Activated CD8-positive, alpha-beta memory T cell treated with anti-CD3 and anti-CD28 coated beads, Interleukin-2, amount 10 ng/mL, durations not matched to agents 7 days and 5 days (primary cell): ENCODE results near the gene GALK2. TPM values are rescaled to one million over a fixed set of nuclear protein-coding genes. Genes with fewer than 3 reads are reported as not detected.
"Not testable (repeated sequence)": the region's sequence is repeated elsewhere in the genome, so short reads cannot be mapped to it uniquely, and the experiment has no call there.

Experiments
- ATAC-seq: fragments of 150-1000 bp; cut with Tn5 transposase; one replicate; pipeline ENCODE4 v1.10.0; 2021; ENCODE audit warnings: moderate library complexity
- CTCF ChIA-PET: fragments of 350-600 bp; sonication (Branson Sonifier 250); formaldehyde crosslinking; loops from one replicate; lab custom pipeline; 2021; ENCODE audit warnings: antibody characterized with exemption; lab: Charles Lee
- DNase-seq: peaks from one replicate; pipeline ENCODE4 v3.0.0-alpha.2; 2020
- H3K27ac Mint-ChIP-seq: one replicate; pipeline ENCODE4 v1.8.0; 2021; ENCODE audit warnings: mild to moderate bottlenecking, mixed read lengths
- H3K27me3 Mint-ChIP-seq: one replicate; pipeline ENCODE4 v1.8.0; 2021; ENCODE audit warnings: mixed read lengths
- H3K36me3 Mint-ChIP-seq: one replicate; pipeline ENCODE4 v1.8.0; 2021; ENCODE audit warnings: mild to moderate bottlenecking, mixed read lengths
- H3K4me1 Mint-ChIP-seq: one replicate; pipeline ENCODE4 v1.8.0; 2021; ENCODE audit warnings: mixed read lengths
- H3K4me3 Mint-ChIP-seq: one replicate; pipeline ENCODE4 v1.8.0; 2021; ENCODE audit warnings: mild to moderate bottlenecking, moderate library complexity, mixed read lengths
- H3K9me3 Mint-ChIP-seq: one replicate; pipeline ENCODE4 v1.8.0; 2022; ENCODE audit warnings: low read depth, mixed read lengths
- total RNA-seq, 2 experiments: library from RNA; stranded (reverse); gene quantifications; one replicate each; pipeline ENCODE4 v1.2.3, GENCODE V29; 2021

Gene GALK2
- total RNA-seq, 2 experiments from 2014 or later, result 27.0 to 30.9 TPM

DNA sequence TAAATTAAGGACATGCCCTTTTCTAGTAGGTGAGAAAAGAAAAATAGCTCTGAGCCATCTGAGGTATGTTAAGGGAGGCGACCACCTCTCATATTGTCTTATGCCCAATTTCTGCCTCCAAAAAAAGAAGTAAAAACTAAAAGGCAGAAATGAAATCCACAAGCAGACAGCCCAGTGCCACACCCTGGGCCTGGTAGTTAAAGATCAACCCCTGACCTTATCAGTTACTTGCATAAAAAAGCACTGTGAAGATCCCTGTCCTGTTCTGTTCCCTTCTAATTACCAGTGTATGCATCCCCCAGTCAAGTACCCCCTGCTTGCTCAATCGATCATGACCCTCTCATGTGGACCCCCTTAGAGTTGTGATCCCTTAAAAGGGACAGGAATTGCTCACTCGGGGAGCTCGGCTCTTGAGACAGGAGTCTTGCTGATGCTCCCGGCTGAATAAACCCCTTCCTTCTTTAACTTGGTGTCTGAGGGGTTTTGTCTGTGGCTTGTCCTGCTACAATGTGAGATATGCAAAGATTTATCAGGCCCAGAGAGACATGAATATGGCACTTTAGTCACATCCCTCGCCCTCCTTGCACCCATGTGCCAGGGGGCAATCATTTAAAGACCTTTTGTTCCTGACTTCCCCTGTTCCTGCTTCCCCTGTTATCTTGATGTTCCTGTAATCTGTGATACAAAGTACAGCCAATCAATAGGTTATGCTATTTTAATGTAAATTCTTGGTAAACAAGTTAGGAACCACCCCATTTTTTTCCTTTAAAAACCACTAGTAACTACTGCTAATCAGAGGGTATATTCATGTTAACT, 5.7 kb downstream of the GALK2 start:
- DNase-seq, ATAC-seq, H3K9me3 Mint-ChIP-seq, H3K27me3 Mint-ChIP-seq, H3K4me3 Mint-ChIP-seq, H3K27ac Mint-ChIP-seq, CTCF ChIA-PET: not testable (repeated sequence)
- Mint-ChIP-seq H3K36me3 (peaks cover 14% of the 10 kb centered on the region), H3K4me1 (peaks cover 22% of the 10 kb centered on the region)

DNA sequence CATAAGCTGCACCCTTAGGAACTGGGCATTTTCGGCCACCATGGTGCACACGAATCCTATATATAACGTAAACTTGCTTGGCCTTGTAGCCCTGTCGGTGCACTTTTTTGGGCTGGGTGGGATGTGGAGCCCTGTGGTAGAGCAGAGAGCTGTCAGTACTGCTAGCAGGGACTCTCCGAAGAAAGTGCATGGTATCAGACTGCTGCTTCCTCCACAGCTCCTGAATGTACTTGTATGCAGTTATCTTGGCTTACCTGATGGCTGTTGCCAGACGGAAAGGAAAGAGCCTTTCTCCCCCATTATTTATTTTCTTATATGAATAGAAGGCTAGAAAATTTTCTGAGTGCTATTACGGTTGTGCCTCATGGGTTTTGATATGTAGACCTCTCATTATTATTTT, 8.4 kb downstream of the GALK2 start:
- no peak overlapping the region for H3K27ac Mint-ChIP-seq
- peaks cover 17% of the 10 kb centered on the region for H3K36me3 Mint-ChIP-seq
- H3K9me3 Mint-ChIP-seq, result no peaks in the 10 kb centered on the region

DNA sequence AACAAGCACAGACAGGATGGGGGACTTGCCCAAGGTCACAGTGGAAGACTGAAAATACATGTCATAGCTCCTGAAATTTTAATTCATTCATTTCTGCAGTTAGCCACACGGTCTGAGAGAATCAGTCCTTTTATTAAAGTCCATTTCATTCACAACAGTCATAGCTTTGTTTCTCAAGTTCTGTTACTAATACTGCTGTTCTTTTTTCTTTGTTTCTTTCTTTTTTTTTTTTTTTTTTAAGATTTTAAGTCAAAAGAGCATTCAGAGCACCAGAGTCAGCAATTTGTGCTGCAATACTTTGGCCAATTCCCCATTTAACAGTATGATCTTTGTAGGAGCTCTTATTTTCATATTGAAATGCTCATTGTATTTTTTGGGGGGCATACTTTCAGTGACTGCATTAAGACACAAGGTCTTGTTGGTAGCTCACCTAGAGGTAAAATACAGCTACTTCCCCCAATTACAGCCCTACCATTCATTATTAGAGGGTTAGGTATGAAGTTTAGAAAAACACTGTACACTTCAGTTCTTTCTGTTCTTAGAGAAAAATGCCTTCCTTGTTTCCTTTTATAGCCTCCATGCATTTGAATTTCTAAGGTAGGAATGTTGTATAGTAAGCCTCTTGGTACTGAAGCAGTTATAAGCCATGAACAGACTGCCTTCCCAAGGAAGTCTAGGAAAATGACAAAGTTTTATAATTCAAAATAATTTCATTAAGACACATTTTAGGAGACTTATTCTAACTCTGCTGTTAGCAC, 9.6 kb downstream of the GALK2 start:
- Mint-ChIP-seq H3K9me3 (no peaks in the 10 kb centered on the region), H3K4me3 (no peak overlapping the region), H3K36me3 (peaks cover 25% of the 10 kb centered on the region), H3K27me3 (no peaks in the 10 kb centered on the region), H3K27ac (no peak overlapping the region), H3K4me1 (peaks cover 9% of the 10 kb centered on the region)
- DNase-seq, result no peak
- no peak for ATAC-seq
- CTCF ChIA-PET, result interaction anchor here (1.4 kb wide), 1 partner anchor 57 kb away, joined by 5 read pairs; no protein-coding TSS in a partner anchor

More for the DNA sequence above, 8.4 kb downstream of the GALK2 start:
- no peak for ATAC-seq
- Mint-ChIP-seq H3K4me3 (no peak overlapping the region), H3K27me3 (no peaks in the 10 kb centered on the region), H3K4me1 (peaks cover 4% of the 10 kb centered on the region)
- CTCF ChIA-PET, result no interaction called here
- no peak for DNase-seq

- Mint-ChIP-seq H3K4me1 (peaks cover 24% of the 10 kb centered on the region), H3K27me3 (no peaks in the 10 kb centered on the region), H3K27ac (no peak overlapping the region), H3K4me3 (no peak overlapping the region), H3K9me3 (no peaks in the 10 kb centered on the region), H3K36me3 (peaks cover 37% of the 10 kb centered on the region)
- CTCF ChIA-PET, result no interaction called here
- ATAC-seq (no peak), DNase-seq (no peak)
Observed at GRCh38 chr15:49182128-49182527, 12.1 kb downstream of the GALK2 start.

DNA sequence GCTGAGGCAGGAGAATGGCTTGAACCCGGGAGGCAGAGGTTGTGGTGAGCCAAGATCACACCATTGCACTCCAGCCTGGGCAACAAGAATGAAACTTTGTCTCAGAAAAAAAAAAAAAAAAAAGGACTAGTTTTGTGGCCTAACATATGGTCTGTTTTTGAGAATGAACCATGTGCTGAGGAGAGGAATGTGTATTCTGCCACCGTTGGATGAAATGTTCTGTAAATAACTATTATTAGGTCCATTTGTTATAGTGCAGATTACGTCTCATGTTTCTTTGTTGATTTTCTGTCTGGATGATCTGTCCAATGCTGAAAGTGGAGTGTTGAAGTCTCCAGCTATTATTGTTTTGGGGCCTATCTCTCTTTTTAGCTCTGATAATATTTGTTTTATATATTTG, 13.7 kb downstream of the GALK2 start:
- H3K4me3 Mint-ChIP-seq, DNase-seq, H3K27me3 Mint-ChIP-seq, H3K9me3 Mint-ChIP-seq, CTCF ChIA-PET, H3K27ac Mint-ChIP-seq, ATAC-seq: not testable (repeated sequence)
- Mint-ChIP-seq H3K36me3 (peaks cover 37% of the 10 kb centered on the region), H3K4me1 (peaks cover 26% of the 10 kb centered on the region)

GRCh38 chr15:49185473-49185872, 15.4 kb downstream of the GALK2 start:
- Mint-ChIP-seq H3K4me3 (no peak overlapping the region), H3K36me3 (peaks cover 42% of the 10 kb centered on the region), H3K27ac (no peak overlapping the region), H3K4me1 (peaks cover 29% of the 10 kb centered on the region), H3K9me3 (no peaks in the 10 kb centered on the region), H3K27me3 (no peaks in the 10 kb centered on the region)
- CTCF ChIA-PET, result interaction anchor here (0.7 kb wide), 1 partner anchor 237 kb away, joined by 4 read pairs; no protein-coding TSS in a partner anchor
- ATAC-seq (no peak), DNase-seq (no peak)

- DNase-seq, result no peak
- peaks cover 34% of the 10 kb centered on the region for H3K4me1 Mint-ChIP-seq
- no peak for ATAC-seq
- no peak overlapping the region for H3K4me3 Mint-ChIP-seq
- no peaks in the 10 kb centered on the region for H3K27me3 Mint-ChIP-seq
- H3K27ac Mint-ChIP-seq, result no peak overlapping the region
- no peaks in the 10 kb centered on the region for H3K9me3 Mint-ChIP-seq
- peaks cover 36% of the 10 kb centered on the region for H3K36me3 Mint-ChIP-seq
- CTCF ChIA-PET, result no interaction called here
Observed at GRCh38 chr15:49187549-49188245, 17.6 kb downstream of the GALK2 start.

DNA sequence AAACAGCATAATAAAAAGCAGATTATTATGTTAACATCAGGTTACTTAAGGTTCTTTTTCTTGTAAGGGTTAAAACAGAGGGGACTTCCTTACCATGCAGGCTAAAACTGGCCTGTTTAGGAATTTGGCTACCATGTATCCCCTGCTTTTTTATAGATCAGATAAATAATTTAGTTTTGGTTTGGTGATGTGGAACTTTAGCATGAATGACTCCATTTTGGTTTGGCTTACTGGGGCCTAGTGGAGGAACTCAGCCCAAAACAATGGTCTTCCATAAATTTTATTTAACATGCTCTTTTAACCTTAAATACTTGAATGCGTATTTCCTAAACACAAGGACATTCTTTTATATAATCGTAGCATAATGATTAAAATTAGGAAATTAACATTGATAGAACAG, 18.9 kb downstream of the GALK2 start:
- ATAC-seq, result no peak
- no peaks in the 10 kb centered on the region for H3K27me3 Mint-ChIP-seq
- no peak for DNase-seq
- peaks cover 34% of the 10 kb centered on the region for H3K4me1 Mint-ChIP-seq
- H3K9me3 Mint-ChIP-seq, result no peaks in the 10 kb centered on the region
- no peak overlapping the region for H3K27ac Mint-ChIP-seq
- peaks cover 32% of the 10 kb centered on the region for H3K36me3 Mint-ChIP-seq
- H3K4me3 Mint-ChIP-seq, result no peak overlapping the region
- CTCF ChIA-PET, result no interaction called here

DNA sequence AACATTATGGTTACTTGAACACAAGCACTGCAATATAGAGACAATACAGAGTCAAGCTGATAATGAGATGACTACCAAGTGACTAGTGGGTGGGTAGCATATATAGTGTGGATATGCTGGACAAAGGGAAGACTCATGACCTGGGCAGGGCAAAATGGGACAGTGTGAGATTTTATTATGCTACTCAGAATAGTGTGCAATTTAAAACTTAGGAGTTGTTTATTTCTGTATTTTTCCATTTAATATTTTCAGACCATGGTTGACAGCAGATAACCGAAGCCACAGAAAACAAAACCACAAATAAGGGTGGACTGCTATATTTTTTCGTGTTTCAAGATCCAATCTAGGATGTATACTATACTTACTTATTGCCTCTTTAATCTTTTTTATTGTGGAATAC, 19.6 kb downstream of the GALK2 start:
- H3K36me3 Mint-ChIP-seq, result peaks cover 26% of the 10 kb centered on the region
- H3K4me3 Mint-ChIP-seq, result no peak overlapping the region
- DNase-seq (no peak), ATAC-seq (no peak)
- no peaks in the 10 kb centered on the region for H3K27me3 Mint-ChIP-seq
- no peaks in the 10 kb centered on the region for H3K9me3 Mint-ChIP-seq
- no peak overlapping the region for H3K27ac Mint-ChIP-seq
- H3K4me1 Mint-ChIP-seq, result peaks cover 28% of the 10 kb centered on the region
- CTCF ChIA-PET, result no interaction called here

DNA sequence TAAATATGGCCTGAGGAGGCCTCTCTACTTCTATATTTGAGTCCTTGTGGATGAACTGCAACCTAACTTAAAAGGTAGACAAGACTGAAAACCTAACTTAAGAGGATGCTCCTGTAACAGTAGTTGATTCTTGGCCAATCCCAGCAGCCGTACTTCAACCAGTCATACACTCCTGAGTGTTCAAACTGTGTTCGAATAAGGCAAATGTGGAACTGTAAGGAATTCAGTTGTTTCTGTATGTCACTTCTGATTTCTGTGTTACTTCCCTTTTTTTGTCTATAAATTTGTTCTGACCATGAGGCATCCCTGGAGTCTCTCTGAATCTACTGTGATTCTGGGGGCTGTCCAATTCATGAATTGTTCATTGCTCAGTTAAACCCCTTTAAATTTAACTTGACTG, 20.5 kb downstream of the GALK2 start:
- H3K27ac Mint-ChIP-seq, result no peak overlapping the region
- DNase-seq (no peak), ATAC-seq (no peak)
- CTCF ChIA-PET, result no interaction called here
- H3K27me3 Mint-ChIP-seq, result no peaks in the 10 kb centered on the region
- peaks cover 19% of the 10 kb centered on the region for H3K36me3 Mint-ChIP-seq
- no peaks in the 10 kb centered on the region for H3K9me3 Mint-ChIP-seq
- H3K4me1 Mint-ChIP-seq, result peaks cover 21% of the 10 kb centered on the region
- no peak overlapping the region for H3K4me3 Mint-ChIP-seq

DNA sequence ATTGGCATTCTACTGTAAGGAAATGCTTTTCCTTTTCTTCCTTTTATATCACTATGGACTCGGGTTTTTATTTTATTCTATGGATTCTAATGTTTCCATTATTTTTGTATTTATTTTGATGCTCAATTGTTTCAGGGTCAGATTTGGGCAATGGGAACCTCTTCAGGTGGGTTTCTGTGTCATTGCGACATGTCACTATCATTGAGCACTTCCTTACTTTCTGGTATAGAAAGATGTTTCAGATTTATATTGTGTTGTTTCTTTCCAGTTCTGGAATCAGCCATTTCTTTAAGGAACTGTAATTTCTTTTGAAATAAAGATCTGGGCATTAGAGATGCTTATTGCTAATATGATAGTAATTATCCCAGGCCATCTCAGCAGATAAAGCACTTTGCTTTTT, 21.8 kb downstream of the GALK2 start:
- Mint-ChIP-seq H3K27ac (no peak overlapping the region), H3K36me3 (peaks cover 11% of the 10 kb centered on the region), H3K4me1 (peaks cover 12% of the 10 kb centered on the region), H3K9me3 (no peaks in the 10 kb centered on the region), H3K27me3 (no peaks in the 10 kb centered on the region), H3K4me3 (no peak overlapping the region)
- ATAC-seq, result no peak
- CTCF ChIA-PET, result no interaction called here
- no peak for DNase-seq

GRCh38 chr15:49196856-49197255, 26.8 kb downstream of the GALK2 start:
- no peaks in the 10 kb centered on the region for H3K27me3 Mint-ChIP-seq
- CTCF ChIA-PET, result no interaction called here
- H3K9me3 Mint-ChIP-seq, result no peaks in the 10 kb centered on the region
- no peak overlapping the region for H3K27ac Mint-ChIP-seq
- H3K36me3 Mint-ChIP-seq, result peaks cover 11% of the 10 kb centered on the region
- DNase-seq (no peak), ATAC-seq (no peak)
- H3K4me1 Mint-ChIP-seq, result no peaks in the 10 kb centered on the region
- H3K4me3 Mint-ChIP-seq, result no peak overlapping the region

DNA sequence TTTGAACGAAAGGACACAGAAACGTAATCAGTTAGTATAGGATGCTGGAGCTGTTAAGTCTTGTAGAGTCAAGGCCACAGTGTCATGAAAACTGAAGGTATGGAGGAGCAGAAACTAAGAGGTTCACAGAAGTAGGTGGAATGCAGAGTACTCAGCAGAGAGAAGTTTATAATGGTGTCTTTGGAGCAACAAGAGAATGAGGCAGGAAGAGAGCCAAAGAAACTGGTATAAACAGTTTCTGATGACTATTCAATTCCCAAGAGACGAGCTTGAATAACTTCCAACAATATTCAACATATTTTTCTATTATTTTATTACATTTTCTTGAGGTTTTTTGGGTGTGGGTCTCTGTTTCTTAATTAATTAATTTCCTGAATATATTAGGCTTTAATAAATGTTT, 29.6 kb downstream of the GALK2 start:
- CTCF ChIA-PET, result no interaction called here
- Mint-ChIP-seq H3K27ac (no peak overlapping the region), H3K36me3 (peaks cover 34% of the 10 kb centered on the region), H3K9me3 (peaks cover under 1% of the 10 kb centered on the region), H3K27me3 (no peaks in the 10 kb centered on the region), H3K4me1 (no peaks in the 10 kb centered on the region), H3K4me3 (no peak overlapping the region)
- ATAC-seq (no peak), DNase-seq (no peak)
